ENCODE data around the gene KIF12.
"Not testable (repeated sequence)": the region's sequence is repeated elsewhere in the genome, so short reads cannot be mapped to it uniquely, and the experiment has no call there.

KIF12 gene

GRCh38 chr9:114060711-114061110 lies 38.4 kb downstream of the KIF12 start:
- DNase-seq = no peak

- DNase-seq = no peak
Measured at GRCh38 chr9:114060070-114060469, 39.0 kb downstream of the KIF12 start.

- no peak for DNase-seq
Measured at GRCh38 chr9:114059047-114059803, 39.9 kb downstream of the KIF12 start.

GRCh38 chr9:114058688-114059046 lies 40.4 kb downstream of the KIF12 start:
- no peak for DNase-seq

GRCh38 chr9:114057161-114057885 lies 41.8 kb downstream of the KIF12 start:
- no peak for DNase-seq

GRCh38 chr9:114056527-114056926 lies 42.6 kb downstream of the KIF12 start:
- DNase-seq = no peak

GRCh38 chr9:114055894-114056293 lies 43.2 kb downstream of the KIF12 start:
- DNase-seq = no peak

GRCh38 chr9:114055061-114055460 lies 44.0 kb downstream of the KIF12 start:
- DNase-seq = no peak

GRCh38 chr9:114054191-114054690 lies 44.9 kb downstream of the KIF12 start:
- no peak for DNase-seq

- no peak for DNase-seq
Measured at GRCh38 chr9:114053246-114054005, 45.7 kb downstream of the KIF12 start.

- DNase-seq = no peak
Measured at GRCh38 chr9:114051706-114052105, 47.4 kb downstream of the KIF12 start.

- no peak for DNase-seq
Measured at GRCh38 chr9:114051281-114051680, 47.8 kb downstream of the KIF12 start.

- no peak for DNase-seq
Measured at GRCh38 chr9:114050646-114051045, 48.4 kb downstream of the KIF12 start.

- no peak for DNase-seq
Measured at GRCh38 chr9:114050226-114050568, 48.9 kb downstream of the KIF12 start.

- DNase-seq = no peak
Measured at GRCh38 chr9:114049441-114050225, 49.5 kb downstream of the KIF12 start.

- DNase-seq = no peak
Measured at GRCh38 chr9:114048533-114049415, 50.3 kb downstream of the KIF12 start.

- no peak for DNase-seq
Measured at GRCh38 chr9:114047717-114048116, 51.4 kb downstream of the KIF12 start.

GRCh38 chr9:114046875-114047274 lies 52.2 kb downstream of the KIF12 start:
- no peak for DNase-seq

- no peak for DNase-seq
Measured at GRCh38 chr9:114046237-114046755, 52.8 kb downstream of the KIF12 start.

- DNase-seq = not testable (repeated sequence)
Measured at GRCh38 chr9:114043660-114044059, 55.4 kb downstream of the KIF12 start.
